Hindlimb muscle (tissue), 1 donor: Measurements from ENCODE around the gene FOXC1. TPM values are rescaled to one million over a fixed set of nuclear protein-coding genes. Genes with fewer than 3 reads are reported as not detected.
A peak's percentile ranks its signal among the peaks of the same experiment; 100 is the strongest.

ENCODE experiments used
- DNase-seq: peaks from one replicate; pipeline ENCODE4 v3.0.0-alpha.2; 2013
- polyA plus RNA-seq: library from polyadenylated mRNA; unstranded; fragments of 120-200 nt; gene quantifications from one replicate; pipeline ENCODE4 v1.2.1, GENCODE V29; 2013; ENCODE audit not compliant: insufficient read length

FOXC1 gene
- polyA plus RNA-seq, 1 donor: 2.0 TPM

DNA sequence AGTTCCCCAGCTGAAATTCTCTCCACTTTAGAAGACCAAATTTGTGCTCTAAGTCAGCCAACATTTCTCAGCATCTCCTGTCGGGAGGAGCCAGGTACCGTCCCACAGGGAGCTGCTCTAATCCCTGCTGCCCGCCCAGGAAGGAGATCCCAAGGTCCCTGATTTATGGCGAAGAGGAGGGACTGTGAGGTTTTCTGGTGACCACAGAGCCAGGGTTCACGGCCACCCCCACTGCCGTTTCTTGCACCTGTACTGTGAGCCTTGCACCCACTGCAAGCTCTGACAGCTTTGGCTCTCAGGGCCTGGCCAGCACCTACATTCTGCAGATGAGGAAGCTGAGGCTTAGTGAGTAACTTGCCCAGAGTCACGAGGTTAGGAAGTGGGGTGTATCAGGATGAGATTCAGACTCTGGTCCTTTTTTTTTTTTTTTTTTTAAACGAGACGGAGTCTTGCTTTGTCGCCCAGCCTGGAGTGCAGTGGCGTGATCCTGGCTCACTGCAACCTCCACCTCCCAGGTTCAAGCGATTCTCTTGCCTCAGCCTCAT, 34.9 kb downstream of the FOXC1 start:
- DNase-seq: no peak

- DNase-seq: no peak
Measured at GRCh38 chr6:1645466-1646185, 35.9 kb downstream of the FOXC1 start.

DNA sequence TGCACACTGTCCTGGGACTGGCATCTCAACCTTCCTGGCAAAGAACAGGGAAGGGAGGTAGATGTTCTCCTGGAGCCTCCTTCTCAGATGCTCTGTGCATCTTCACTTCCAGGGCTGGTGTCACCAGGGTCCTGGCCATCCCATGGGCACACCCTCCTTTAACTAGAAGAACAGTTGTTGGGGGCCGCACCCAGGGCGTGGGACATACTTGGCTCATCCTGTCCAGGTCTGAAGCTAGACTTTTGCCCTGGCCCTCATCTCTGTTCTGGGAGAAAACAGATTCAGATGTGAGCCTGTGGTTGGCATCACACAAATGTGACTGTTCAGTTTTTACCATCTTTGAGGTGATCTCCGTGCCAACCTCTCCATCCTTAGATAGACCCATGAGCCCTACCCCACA, 41.6 kb downstream of the FOXC1 start:
- no peak for DNase-seq

DNA sequence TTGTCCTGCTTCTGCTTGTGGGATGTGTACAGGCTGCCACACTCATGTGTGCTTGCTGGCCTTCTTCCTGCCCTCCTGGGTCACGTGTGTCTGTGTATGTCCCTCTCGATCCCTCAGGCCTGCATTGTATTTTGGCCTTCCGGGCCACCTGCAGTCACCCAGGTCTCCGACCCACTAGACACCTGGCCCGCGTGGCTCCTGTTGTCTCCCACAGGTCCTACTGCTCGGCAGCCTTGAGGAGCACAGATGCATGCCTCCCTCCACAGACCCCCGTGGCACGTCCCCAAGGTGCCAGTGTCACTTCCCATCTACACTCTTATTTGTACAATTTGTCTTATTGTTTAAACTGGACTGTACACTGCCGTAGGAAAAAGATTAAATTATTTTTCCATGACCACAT, 43.1 kb downstream of the FOXC1 start:
- DNase-seq: no peak

DNA sequence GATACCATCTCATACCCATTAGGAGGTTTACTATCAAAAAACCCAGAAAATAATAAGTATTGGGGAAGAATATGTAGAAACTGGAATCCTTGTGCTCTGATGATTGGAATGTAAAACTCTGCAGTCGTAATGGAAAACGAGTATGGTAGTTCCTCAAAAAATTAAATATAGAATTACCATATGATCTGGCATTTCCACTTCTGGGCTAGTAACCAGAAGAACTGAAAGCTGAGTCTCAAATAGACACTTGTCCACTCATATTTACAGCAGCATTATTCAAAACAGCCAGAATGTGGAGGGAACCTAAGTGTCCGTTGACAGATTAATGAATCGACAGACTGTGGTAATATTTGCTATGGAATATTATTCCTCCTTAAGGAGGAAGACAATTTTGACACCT, 44.3 kb downstream of the FOXC1 start:
- no peak for DNase-seq

DNA sequence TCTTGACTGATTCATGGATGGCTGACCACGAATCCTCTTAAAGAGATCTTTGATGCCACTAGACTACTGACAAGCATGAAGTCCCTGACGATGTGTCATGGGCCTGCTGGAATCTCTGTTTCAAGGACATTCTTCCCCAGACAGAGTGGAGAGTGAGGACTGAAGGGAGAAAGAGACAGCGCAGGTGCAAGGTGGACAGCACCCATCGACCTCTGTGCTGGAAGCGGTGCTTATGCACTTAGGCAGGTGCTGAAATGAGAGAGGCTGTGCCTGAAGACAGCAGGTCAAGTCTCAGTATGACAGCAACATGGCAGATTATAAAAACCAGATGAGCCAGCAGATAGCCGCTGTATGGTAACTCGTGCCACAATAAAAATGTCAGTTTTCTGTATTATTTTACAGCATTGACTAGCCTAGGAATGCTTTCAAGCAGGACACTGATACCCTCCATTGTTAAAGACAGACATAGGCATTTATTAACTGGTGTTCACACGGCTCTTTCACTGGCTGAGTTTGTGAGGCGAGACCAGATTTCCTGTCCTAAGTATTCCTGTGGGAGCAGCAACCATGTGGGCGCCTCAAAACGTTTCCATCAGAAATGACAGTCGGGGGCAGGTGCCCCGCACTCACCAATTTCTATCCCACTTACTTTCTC, 47.5 kb downstream of the FOXC1 start:
- DNase-seq: no peak

GRCh38 chr6:1657771-1658165, 48.1 kb downstream of the FOXC1 start:
- no peak for DNase-seq

DNA sequence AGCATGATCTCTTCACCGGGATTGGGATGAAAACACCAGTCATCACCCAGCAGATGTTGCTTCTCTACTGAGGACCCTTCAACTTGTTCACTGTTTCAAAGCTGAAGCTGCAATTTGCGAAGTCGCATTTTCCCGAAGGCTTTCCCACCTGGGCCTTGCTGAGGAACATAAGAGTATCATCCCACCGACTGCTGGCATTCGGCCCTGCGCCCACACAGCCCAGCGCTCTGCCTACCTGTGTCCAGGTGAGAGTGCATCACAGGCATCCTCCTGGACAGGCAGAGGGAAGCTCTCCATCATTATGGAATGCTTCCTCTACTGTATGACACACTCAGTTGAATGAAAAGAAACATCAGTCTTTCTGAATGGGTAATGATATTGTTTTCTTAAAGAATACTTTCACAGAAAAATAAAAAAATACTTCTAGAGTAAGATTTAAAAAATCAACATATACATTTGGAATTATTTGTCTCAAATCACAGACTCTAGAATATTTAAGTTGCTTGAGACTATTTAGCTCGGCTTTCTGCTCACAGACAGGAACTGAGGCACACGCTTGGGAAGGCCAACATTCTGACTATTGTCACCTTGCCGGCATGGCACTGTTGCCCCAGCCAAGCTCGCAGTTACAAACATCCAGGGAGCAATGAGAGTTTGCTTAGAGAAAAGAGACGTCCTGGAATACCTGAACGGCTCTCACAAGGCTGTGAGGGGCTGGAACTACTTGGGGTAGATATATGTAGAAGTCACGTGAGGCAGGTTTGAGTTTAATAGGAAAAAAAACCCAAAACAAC, 48.7 kb downstream of the FOXC1 start:
- DNase-seq: no peak

DNA sequence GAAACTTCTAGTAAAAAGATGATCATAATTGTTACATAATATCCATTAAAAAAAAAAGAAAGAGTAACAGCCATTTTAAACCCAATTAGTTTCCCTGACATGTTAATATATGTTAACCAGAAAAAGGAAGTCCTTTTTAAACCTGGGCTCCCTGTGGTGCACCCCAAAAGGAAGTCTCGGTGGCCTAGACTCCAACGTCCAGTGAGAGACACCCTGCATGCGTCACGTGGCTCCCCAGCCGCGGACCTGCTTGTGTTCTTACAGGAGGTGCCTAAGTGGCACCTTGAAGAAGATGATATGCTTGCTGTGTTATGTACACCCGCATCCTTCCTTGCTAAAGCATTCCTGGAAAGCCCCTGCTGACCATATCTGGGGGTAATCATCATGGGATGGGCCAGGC, 50.1 kb downstream of the FOXC1 start:
- no peak for DNase-seq

GRCh38 chr6:1662534-1662933, 52.8 kb downstream of the FOXC1 start:
- DNase-seq: peak; percentile 15

Other genes starting within 250 kb of the FOXC1 start
- gene FOXF2, start 220.3 kb upstream of the FOXC1 start, polyA plus RNA-seq: 0.90 TPM